SK-N-SH (cell line): ENCODE data around the gene EXOC3L1.

ENCODE experiments used
- GABPA ChIP-seq: IDR thresholded peaks from 2 replicates; pipeline ENCODE4 v1.4.0; 2012; ENCODE audit warnings: low read depth, mild to moderate bottlenecking
- GATA2 ChIP-seq: sonication (generic); formaldehyde crosslinking; IDR thresholded peaks from 2 replicates; pipeline ENCODE4 v1.5.0; 2020; ENCODE audit warnings: mild to moderate bottlenecking, missing genetic modification reagents
- POLR2AphosphoS5 ChIP-seq: IDR thresholded peaks from 2 replicates; pipeline ENCODE4 v1.6.1; 2012; ENCODE audit warnings: low read depth, low read length
- TEAD4 ChIP-seq: IDR thresholded peaks from 2 replicates; pipeline ENCODE4 v1.4.0; 2012; ENCODE audit warnings: mild to moderate bottlenecking, borderline replicate concordance; ENCODE audit not compliant: insufficient read depth
- TF ChIP-seq, protein P1 (sequence below): IDR thresholded peaks from 2 replicates; pipeline ENCODE4 v1.4.0; 2012; ENCODE audit warnings: low read depth, borderline replicate concordance
- TF ChIP-seq, protein P2 (sequence below): fragments of 200-600 bp; sonication (generic); IDR thresholded peaks from 2 replicates; pipeline ENCODE4 v1.6.1; 2017; ENCODE audit warnings: antibody characterized with exemption, mild to moderate bottlenecking, moderate library complexity

DNA sequence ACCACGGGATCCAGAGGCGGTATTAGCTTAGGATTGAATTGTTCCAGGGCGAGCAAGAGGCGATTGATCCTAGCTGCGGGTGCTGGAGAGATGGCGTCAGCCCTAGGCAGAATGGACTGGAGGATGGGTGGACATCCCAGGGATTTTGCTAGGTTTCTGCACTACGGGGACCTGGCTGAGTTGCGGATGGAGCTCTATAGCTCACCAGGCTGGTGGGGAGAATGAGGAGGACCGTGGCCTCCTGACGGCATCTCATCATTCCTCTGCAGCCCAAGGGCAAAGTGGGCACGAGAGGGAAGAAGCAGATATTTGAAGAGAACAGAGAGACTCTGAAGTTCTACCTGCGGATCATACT, 37.6 kb upstream of the EXOC3L1 start:
- no peak for TF ChIP-seq TEAD4
- TF ChIP-seq GATA2 (CRISPR knock-in tag) = no peak
- TF ChIP-seq, protein P1, sequence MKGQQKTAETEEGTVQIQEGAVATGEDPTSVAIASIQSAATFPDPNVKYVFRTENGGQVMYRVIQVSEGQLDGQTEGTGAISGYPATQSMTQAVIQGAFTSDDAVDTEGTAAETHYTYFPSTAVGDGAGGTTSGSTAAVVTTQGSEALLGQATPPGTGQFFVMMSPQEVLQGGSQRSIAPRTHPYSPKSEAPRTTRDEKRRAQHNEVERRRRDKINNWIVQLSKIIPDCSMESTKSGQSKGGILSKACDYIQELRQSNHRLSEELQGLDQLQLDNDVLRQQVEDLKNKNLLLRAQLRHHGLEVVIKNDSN = no peak
- TF ChIP-seq GABPA = no peak
- no peak for TF ChIP-seq POLR2AphosphoS5
- TF ChIP-seq, protein P2, sequence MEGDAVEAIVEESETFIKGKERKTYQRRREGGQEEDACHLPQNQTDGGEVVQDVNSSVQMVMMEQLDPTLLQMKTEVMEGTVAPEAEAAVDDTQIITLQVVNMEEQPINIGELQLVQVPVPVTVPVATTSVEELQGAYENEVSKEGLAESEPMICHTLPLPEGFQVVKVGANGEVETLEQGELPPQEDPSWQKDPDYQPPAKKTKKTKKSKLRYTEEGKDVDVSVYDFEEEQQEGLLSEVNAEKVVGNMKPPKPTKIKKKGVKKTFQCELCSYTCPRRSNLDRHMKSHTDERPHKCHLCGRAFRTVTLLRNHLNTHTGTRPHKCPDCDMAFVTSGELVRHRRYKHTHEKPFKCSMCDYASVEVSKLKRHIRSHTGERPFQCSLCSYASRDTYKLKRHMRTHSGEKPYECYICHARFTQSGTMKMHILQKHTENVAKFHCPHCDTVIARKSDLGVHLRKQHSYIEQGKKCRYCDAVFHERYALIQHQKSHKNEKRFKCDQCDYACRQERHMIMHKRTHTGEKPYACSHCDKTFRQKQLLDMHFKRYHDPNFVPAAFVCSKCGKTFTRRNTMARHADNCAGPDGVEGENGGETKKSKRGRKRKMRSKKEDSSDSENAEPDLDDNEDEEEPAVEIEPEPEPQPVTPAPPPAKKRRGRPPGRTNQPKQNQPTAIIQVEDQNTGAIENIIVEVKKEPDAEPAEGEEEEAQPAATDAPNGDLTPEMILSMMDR = no peak
